HG02642 (cell line): ENCODE results near the gene SLC25A13.

ENCODE experiments used
- ATAC-seq: cut with Tn5 transposase; IDR thresholded peaks from one replicate; pipeline ENCODE4 v1.9.1; 2021; ENCODE audit warnings: mild to moderate bottlenecking; ENCODE audit not compliant: unreplicated experiment, poor library complexity

The SLC25A13 gene

DNA sequence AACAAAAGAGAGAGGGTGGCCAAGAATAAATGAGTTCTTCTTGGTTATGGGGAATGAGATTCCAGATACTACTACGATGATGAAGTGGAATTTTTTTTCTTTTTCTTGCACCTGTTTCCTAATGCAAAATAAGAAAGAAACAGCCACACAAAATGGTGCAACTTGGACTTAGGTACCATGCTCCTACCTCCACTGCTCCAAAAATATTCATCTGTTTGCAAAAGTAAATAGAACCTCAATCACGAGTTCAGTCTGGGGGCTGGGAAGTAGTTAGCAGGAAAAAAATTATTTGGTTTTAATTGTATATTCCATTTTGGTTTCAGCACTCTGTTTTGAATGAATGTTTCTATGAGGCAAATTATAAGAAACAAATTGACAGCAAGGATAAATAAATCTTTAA lies 73.5 kb downstream of the SLC25A13 start:
- no peak for ATAC-seq

DNA sequence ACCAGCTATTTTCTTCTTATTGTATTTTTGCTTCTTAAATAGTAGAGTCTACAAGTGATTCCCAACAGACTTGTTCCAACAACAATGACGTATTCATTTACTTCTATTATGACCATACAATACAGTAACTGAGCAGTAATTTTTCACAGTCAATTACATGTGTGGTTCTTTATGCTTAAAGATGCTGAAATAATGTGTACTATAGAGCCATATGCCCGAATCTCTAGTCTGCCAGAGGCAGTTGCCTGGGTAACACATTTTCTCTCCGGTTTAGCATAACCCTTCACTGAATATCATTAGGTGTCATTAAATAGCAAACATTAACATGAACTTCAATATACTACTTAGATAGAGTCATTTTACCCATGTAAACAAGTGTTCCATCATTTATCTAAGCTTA lies 75.0 kb downstream of the SLC25A13 start:
- ATAC-seq: no peak

DNA sequence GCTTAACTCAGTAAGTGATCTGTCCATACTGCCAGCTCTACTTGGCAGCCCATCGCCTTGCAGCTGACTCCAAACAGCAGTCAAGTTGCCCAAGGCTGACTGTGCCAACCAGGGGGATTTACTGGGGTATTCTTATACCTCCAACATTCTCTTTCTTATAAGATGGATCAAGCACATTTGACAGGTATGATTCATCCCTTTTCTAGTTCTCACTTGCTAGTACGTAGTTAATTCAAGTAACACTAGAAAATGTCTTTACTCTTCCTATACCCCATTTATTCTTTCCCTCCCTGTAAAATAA lies 77.0 kb downstream of the SLC25A13 start:
- no peak for ATAC-seq

DNA sequence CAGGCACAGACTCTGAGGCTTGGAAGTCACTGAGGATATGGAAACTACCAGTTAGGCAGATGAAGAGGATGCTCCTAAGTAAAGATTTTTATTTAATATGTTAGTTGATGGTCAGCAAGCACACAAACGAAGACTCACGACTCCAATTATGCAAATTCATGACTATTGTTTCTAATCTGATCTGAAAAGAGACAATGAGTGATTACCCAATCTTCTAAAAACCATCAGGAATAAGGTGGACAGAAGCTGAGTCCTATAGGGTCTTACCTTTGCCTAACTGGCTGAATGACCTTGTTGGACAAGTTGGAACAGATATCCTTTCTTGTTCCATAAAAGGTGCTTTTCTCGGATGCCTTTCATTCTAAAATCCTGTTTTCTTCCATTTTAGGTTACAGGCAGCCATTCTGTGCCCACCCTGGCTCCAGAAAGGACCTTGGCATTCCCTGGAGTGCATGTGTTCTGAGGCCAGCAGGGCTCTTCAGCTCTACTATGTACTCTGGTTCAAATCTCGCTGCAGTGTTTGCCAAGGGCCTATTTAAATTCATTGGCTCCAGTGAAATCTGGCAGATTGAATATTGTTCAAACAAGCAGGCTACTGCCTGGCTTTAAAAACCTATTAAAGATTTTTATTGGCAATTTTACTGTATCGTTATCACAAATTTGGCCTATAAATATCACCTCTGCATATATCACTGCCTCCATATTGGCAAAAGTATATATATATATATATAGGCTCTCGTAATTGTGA lies 77.5 kb downstream of the SLC25A13 start:
- ATAC-seq: no peak

DNA sequence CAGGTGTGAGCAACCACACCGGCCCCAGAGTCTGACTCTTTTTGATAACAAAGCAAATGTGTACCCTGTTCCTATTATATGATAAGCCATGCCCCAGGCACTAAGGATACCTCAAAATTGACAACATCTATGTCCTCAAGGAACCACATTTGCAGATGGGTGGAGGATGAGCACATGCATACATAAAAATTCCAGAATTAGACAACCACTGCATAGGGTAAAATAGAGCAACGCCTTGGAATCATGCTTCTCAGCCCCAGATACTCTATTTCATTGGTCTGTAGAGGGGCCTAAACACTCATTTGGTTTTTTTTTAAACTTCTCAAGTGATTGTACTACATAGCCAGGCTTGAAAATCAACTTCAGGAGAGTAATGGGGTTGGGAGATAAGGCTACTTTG lies 78.7 kb downstream of the SLC25A13 start:
- no peak for ATAC-seq

DNA sequence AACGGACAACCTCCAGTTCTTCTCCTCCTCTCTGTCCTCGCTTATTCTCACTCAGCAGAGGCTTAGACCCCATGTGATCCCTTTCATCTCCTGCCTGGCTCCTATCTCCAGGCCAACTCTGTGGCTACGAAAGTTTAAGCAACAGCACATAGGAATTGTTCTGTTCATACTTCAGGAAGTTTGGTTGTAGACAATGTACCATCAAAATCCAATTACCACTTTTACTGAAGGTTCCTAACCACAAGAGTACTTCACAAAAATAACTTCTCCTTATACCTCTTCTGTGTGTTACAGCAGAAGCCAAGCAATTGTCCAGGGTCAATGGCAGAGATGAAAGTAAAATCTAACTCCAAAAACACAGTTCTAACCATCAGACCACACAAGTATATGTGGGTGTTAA lies 80.0 kb downstream of the SLC25A13 start:
- no peak for ATAC-seq

DNA sequence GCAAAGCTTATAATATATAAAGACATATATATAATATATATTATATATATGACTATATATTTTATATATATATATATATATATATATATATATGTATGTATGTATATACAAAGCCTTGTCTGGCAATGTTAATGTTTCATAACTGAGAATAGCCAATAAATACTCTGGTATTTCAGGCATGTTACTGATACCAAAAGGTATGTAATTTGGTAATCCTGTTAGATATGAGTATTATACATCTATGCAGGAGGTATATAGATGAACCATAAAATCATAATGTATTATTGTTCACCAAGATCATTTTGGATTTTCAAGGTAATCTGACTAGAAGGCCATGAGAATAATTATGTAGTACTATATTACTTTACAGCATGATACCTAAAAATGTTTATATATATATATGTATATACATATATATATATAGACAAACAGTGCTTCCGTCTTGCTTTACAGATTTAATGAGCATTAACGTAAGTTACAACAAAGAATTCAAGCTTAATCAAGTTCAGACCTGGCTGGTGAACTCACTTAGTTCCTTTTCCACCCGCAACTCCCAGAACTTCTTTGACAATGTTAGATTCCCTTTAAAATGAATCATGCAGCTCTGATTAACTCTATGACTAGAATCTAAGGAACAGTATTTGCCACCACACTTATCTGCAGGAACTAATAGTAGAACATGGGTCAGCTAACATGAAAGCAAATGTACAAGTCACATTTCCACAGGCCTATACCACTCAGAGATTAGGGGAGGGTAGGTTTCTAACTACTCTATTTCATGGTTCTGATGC lies 82.7 kb downstream of the SLC25A13 start:
- no peak for ATAC-seq

DNA sequence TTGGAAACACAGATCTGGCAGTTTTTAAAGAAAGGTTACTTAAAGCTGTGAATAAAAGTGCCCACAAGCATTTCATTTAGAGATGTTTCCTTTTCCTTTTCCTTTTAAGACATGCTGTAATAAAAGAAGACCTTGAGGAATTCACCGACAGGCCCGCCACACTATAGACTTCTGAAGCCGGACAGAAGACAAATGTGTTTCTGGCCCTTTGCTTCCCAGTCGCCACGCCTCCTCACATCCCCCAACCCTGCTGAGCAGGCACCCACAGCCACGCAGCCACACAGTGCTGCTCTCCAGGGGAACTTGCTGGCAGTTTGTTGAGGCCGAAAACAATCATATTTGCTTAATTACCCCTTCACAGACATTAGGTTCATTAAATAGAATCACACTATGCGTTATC lies 83.4 kb downstream of the SLC25A13 start:
- ATAC-seq: no peak

DNA sequence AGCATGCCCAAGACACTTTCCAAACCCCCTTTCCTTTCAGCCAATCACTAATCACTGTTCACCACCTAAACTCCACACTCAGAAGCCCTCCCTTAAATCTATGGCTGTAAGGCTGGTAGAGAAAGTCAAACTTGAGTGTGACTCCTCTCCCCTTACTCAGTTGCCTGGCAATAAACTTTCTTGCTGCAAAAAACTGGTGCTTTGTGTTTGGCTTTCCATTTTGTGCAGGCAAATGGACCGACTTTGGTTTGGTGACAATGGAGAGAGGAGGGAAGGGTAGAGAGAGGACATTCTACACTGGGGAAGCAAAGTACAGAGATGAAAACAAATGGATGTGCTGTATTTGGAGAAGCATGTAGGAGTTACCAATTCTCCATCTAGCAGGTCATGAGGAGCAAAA lies 84.9 kb downstream of the SLC25A13 start:
- no peak for ATAC-seq

DNA sequence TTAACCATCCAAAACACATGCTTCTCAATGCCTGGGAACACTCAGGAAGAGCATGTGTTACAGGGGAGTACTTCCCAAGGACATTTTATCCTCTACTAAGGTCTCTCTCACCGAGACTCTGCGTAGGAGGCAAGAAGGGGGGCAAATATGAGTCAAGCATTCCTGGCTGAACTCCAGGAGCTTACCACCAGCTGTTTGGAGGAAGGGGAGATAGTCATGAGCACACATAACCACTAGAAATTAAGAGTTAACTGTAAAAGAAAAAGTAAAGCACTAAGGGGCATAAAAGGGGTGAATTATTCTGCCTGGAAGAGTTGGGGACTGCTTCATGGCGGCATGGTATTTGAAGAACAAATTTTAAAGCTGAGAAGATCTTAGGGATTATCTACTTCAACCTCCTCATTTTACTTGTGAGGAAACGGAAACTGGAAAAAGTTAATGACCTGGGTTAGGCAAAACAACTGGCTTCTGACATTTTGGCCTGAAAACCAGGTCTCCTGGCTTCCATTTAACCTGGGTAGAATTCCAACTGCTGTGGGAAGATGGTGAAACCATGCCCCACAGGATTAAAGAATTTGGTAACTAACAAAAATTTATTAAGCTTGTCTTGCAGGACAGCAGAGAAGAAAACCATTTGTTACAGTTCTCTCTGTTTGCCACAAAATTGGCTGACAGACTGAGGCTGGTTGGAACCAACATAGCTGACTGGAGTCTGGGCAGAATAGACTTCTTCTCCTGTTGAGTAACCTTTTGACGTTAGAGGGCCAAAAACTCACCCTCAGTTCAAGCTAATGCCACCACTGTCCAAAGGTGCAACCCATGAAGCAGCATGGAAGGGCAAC lies 85.5 kb downstream of the SLC25A13 start:
- ATAC-seq: no peak

DNA sequence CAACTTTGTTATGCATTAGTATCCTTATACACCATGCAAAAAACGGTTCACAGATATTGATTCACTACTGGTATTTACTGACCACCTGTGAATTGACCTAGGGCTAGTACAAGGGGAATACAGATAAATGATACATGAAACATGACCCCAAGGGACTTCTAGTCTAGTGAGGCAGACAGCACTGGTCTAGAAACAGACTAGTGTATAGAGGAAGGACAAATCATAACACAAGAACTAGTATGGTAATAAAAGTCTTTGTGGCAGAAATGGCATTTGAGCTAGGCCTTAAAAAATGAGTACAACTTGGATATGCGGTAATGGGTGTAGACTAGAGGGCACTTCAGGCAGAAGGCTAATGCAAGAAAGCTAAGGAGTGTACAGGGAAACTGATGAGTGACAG lies 86.6 kb downstream of the SLC25A13 start:
- peak; percentile 44 for ATAC-seq

DNA sequence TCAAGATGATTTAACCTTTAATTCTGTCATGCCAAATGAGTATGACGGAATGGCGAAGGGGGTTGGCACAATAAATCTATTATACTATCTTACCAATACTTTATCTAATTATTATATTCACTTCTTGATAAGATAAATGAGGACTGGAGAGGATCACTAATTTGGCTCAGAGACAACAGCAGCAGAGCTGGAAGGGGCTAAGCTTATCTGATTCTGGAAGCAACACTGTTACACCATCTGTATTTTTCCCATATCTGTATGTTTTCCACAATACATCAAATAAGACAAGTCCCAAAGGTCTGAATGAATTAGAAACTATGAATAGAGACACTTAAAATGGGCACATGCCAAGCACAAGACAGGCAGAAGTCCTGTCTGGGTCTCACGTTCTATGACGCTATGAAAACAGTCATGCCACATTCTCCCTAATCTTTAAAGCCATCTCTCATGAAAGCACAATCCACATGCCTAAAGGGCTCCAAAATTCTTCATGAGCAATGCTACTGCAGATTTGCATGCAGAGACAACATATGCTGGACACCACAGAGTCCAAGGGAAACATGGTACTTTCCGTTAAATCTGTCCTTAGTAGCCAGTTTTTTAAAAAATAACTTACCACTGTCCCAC lies 88.3 kb downstream of the SLC25A13 start:
- ATAC-seq: no peak

DNA sequence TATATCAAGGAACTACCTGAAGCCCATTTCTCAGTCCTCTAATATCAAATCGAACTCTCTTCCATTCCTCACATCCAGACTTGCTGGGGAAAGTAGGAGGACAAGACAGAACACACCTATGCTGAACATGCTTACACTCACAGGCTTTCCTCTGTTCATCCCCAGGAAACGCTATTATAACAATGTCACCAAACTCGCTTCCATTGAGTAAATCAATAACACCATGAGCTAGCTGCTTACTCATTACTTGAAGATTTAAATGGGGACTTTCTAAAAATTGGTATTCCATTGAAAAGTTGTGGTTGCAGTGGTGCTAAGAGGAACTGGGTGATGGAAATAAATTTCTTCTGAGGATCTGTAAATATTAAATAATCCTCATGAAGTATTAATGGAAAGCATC lies 88.8 kb downstream of the SLC25A13 start:
- ATAC-seq: no peak

DNA sequence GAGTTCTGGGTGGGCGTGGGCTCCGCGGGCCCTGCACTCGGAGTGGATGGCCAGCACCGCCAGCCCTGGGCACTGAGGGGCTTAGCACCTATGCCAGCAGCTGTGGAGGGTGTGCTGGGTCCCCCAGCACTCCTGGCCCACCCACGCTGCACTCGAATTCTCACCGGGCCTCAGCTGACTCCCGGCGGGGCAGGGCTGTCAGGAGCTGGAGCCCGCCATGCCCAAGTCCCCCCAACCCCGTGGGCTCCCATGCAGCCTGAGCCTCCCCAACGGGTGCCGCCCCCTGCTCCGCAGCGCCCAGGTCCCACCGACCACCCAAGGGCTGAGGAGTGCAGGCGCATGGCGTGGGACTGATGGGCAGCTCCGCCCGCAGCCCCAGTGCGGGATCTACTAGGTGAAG lies 93.1 kb downstream of the SLC25A13 start:
- no peak for ATAC-seq

DNA sequence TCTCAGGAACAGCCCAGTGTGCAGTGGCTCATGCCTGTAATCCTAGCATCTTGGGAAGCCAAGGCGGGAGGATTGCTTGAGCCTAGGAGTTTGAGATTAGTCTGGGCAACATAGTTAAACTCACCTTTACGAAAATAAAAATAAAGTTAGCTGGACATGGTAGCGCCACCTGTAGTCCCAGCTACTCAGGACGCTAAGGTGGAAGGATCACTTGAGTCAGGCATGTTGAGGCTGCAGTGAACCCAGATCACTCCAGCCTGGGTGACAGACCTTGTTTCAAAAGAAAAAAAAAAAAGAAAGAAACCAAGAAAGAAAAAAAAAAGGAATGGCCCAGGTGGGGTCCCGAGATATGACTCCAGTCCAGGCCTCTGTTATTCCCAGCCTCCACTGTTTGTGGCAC lies 96.6 kb downstream of the SLC25A13 start:
- ATAC-seq: no peak

DNA sequence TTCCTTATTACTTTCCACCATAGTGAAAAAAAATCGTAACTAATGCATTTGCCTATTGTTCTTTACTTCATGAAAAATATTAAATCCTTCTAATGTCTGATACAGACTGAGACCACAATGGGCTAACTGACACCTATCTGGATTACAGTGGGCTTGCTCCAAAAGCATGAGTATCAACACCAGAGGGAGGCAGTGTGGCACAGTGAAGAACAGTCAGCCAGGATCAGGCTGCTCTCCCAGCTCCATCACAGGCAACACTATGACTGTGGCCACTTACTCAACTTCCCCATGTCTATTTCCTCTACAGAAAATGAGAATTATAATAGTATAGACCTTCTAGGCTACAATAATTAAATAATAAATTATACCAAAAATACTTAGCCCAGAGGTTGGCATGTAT lies 97.2 kb downstream of the SLC25A13 start:
- ATAC-seq: no peak

DNA sequence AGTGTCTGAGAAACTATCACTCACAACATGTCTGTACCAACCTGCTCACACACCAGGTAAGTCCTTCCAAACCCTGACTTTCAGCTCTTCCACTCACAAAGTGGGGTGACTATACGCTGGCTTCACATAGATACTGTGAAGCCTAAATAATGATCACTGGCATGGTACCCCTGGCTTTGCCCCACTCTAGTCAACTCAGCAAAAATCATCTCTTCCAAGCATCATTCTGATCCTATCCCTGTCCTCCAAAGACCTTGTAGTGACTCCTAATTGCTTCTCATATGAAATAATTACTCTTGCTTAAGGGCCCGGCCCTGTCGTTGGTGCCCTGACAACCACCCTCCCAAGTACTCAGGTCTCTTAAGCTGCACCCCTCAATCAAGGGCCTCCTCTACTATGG lies 97.8 kb downstream of the SLC25A13 start:
- ATAC-seq: no peak

DNA sequence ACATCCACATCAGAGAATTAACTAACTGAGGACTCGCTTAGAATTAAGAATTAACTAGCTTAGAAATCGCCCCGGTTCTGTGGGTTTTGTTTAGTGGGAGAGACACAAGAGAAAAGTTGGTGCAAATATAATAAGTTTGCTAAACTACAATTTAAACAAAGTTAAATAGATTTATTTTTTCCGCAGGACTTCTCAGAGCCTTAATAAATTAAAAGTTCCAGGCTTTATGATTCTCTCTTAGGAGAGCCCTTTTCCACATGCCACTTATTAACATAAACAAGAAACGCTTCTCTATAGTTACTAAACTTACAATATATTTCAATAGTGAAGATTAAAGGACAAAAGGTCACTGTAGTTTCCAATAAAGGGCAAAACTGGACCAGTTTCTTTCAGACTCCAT lies 100.0 kb downstream of the SLC25A13 start:
- ATAC-seq: no peak

DNA sequence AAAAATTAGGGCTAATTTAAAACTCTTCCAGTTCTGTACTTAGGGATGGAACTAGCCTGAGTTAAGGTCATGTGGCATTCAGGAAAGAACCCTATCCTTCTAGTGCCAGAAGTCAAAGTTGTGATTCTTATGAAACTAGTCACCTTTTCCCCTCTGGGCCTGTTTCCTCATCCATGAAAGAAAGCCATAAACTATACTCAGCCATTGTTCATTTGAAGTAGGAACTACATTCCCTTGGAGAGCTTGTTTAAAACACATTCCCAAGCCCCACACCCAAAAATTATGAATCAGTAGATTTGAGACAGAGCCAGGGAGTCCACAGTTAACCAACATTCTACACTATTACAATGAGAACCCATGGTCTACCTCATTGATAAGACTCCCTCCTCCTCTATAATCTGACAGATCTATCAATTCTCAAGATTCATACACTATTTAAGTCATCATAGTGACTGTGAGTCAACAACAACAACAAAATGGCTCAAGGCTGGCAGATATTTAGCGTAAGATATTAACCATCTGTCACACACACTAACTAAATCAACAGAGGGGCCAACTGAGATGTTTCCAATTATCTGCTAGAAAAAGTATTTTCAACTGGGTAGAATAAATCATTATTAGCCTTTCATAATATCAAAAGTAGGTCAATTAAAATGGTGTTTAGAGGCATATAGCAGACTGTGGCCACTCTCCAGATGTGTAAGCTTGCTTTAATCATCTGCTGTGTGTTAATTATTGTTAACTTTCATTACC lies 102.3 kb downstream of the SLC25A13 start:
- no peak for ATAC-seq

DNA sequence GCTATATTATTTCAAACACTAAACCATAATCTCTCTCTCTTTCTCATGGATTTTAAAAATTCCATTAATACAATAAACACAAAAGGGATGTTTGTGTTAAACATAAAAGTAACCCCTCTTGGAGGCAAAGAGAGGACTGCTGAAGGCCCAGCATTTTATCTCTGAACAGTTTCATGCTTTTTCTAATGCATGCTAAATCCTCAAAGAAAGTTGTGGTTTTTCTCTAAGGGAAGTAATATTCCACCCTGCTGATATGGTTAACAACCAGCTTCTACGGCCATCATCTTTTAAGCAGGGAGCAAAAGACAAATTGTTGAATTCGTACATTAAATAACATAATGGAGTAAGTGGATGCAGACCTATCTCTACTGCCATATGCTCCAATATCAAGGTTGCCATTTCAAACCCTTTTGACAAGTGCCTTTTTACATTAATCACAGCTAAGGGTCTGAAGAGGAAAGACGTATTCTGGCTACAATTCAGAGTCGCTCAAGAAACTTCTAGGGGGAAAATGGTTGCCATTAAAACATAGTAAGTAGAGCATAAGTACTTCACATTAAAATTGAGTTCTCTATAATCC lies 103.1 kb downstream of the SLC25A13 start:
- no peak for ATAC-seq
